Hippocampal formation (tissue), 2 donors: ENCODE results near the gene STAG1.
"Not testable (repeated sequence)": the region's sequence is repeated elsewhere in the genome, so short reads cannot be mapped to it uniquely, and the experiment has no call there.

ENCODE experiments used
- DNase-seq, 2 donors: peaks; one replicate each; lab custom pipeline; 2025; lab: John Stamatoyannopoulos, UW

STAG1 gene

DNA sequence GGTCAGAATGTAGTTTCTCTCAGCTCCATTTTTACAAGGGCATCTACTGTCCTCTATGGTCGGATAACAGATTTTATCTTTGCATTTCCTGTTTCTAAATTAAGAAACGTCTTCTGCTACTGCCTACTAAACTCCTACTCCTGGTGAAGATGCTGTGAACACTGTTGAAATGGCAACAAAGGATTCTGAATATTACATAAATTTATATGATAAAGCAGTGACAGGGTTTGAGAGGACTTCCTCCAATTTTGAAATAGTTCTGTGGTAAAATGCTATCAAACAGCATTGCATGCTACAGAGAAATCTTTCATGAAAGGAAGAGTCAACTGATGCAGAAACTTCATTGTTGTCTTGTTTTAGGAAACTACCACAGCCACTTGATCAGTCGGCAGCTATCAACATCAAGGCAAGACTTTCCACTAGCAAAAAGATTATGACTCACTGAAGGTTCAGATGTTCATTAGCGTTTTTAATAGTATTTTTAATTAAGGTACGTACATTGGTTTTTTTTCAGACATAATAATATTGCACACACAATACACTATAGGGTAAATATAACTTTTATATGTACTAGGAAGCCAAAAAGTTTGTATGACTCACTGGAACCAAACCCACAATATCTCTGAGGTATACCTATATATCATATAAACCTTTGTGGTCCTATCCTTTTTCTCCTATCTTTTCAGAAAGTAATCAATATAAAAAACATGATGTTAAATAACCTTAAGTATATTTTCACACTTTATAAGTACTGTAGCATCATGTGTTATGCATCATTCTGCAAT is 156.1 kb downstream of the STAG1 start:
- no peak for DNase-seq

DNA sequence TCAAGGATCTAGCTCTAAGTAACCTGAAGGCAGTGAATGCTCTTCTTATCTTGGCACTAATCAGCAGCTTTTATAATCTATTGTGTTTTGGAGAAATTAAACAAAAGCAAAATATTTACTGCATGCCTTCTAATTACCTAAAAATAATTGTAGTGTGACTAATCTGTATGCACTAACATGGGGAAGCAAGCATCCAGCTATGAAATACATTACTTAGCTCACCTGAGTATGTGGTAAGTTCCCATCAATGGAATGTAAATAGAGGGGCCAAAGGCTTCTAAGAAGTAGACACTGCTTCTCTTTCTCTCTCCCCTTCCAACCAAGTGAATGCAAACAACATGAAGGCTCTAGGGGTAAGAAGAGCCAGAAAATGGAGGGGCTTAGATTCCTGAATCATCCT is 165.6 kb downstream of the STAG1 start:
- no peak for DNase-seq

DNA sequence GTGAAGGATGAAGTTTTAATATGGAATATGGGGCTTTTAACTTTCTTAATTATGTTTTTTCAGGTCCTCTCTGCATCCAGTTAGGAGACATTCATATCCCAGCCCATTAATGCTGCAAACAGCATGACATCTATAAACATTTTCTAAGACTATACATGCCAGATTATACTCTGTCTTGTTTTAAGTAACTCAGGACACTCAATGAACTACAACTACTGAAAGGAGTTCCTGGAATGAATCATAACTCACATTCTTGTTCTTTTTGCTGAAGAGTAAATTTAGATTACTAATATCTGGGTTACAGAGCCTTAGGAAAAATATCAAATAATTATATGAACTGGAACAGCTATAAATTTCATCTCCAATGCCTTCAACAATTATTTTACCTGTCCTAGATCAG is 167.4 kb downstream of the STAG1 start:
- DNase-seq: no peak

DNA sequence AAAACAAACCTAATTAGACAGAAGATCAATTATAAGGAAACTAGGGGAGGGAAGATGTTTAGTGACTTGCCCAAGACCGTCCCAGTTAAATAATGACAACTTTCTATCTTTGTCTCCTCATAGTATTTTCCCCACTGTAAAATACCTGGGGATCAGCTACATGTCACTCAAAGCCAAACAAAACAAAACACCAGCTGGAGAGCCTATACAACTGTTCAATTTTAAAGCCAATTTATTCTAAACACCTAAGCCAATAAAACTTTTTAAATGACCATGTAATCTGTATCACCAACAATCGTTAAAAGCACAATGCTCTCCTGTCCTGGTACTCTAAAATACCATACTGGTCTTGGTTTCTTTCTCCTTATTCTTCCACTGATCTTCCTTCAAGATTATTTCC is 168.4 kb downstream of the STAG1 start:
- DNase-seq: no peak

DNA sequence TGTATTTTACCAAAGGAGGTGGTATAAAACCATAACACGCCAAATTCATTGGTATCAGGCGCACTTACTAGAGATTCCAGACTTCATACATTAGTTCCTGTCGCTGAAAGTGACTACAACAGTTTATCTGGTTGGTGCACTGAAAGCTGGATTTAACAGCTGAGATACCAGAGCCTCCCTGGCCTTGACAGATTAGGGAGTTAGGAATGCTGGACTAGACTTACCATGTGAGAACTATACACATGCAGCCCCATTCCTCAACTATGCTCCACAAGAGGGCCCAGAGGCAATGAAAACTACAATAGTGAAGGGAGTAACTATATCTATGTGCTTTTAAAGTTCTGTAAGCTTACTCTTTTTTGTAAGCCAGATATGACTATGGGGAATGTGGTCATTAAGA is 174.4 kb downstream of the STAG1 start:
- DNase-seq: no peak

DNA sequence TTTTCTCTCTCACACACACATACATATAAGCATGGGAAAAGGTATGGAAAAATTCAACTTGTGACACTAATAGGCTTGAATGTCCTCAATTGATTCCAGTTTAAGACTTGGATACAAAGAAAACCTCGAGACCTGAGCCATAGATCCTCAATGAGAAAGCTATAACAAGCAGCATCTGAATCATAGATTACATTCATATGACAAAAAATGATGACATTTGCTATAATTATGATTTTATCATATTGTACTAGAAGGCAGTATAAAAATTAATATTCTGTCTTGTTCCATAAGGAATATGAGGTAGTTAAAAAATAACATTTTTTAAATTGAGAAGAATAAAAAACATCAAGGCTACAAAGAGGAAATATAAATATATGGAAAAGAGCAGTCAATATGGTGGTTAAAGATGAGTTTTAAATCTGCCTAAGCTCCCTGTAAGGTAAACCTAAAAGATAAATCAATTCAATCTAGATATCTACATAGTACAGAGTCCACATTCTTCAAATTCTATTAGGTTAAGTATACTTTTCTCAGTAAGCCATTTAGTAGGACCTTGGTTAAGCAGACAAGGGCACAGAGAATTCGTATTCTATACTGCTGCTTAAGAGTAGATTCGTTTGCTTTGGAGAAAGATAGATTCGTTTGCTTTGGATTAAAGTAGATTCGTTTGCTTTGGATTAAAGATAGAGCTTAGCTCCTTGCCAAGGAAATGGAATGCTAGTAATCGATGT is 175.7 kb downstream of the STAG1 start:
- no peak for DNase-seq

DNA sequence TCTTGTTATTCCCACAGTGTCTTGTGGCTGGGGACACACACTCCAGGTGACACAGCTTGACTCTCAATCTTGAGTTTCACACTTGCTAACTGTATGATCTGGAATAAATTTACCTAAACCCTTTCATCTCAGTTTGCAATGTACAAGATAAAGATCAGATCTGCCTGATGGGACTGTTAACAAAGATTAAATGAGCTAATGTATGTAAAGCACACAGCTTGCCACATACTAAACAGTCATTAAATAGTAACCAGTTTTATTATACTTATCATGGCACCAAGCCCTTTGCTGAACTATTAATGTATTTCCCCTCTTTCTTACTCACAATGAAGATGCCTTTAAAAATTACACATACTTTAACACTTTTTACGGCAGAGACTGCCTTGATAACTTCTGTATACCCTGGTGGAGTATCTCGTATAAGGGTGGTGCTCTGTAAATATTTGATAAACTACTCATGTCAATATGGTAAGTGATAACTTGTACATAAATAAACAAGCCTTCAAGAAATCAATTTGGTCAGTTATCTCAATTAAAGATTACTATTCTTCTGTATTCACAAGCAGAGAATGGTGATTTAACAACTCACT is 184.5 kb downstream of the STAG1 start:
- no peak for DNase-seq

DNA sequence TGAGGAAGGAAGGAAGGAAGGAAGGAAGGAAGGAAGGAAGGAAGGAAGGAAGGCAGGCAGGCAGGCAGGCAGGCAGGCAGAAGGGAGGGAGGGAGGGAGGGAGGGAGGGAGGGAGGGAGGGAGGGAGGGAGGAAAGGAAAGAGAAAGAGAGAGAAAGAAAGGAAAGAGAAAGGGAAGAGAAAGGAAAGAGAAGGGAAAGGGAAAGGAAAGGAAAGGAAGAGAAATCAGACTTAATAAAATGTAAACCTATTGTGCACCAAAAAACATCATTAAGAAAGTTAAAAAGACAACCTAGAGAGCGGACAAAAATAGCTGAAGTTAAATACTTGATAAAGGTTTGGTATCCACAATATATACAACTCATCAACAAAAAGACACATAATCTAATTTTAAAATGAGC is 187.2 kb downstream of the STAG1 start:
- not testable (repeated sequence) for DNase-seq

DNA sequence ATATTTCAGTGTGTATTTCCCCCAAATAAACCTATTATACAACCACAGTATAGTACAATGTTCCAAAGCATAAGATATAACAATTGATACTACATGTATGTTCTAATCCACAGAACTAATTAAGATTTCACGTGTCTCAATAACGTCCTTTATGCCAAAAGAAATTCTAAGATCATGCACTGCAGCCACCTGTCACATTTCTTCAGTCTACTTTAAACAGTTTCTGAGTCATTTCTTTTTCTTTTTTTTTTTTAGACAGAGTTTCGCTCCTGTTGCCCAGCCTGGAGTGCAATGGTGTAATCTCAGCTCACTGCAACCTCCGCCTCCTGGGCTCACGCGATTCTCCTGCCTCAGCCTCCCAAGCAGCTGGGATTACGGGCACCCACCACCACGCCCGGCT is 190.2 kb downstream of the STAG1 start:
- no peak for DNase-seq

DNA sequence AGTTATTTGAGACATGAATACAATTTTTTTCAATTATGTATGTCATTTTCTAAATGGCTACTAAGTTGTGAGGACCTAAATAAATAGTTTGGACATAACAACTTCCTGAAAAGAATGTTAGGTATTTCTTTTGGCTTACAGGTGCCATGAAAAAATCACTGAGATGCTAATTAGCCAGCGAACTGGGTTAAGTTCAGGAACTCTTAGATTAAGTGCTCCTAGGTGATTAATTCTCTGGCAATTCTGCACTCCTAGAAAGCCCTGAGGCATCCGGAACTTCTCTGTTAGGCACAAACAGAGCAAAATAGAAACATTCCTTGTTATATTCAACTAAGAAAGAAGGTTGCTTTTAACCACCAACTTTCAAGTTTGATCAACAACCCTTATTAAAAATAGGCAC is 192.3 kb downstream of the STAG1 start:
- DNase-seq: no peak

DNA sequence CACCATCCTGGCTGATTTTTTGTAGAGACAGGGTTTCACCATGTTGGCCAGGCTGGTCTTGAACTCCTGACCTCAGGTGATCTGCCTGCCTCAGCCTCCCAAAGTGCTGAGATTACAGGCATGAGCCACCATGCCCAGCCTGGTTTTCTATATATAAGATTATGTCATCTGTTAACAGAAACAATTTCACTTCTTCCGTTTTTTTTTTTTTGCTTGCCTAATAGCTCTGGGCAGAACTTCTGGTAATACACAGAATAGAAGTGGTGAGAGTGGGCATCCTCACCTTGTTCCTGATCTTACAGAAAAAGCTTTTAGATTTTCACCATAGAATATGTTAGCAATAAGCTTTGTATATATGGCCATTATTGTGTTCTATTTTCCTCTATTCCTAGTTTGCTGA is 202.7 kb downstream of the STAG1 start:
- DNase-seq: not testable (repeated sequence)

DNA sequence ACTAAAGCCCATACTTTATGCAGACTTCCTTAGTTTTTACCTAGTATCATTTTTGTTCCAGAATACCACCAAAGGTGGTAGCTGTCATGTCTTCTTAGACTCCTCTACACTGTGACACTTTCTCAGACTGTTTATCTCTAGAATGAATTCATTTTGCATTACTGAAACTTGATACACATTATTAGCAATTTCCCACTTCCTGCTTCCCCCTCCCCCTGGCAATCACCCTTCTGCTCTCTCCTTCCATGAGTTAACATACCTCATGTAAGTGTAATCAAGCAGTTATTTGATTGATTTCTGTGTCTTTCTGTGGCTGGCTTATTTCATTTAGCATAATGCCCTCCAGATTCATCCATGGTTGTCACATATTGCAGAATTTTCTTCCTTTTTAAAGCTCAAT is 204.9 kb downstream of the STAG1 start:
- DNase-seq: no peak

DNA sequence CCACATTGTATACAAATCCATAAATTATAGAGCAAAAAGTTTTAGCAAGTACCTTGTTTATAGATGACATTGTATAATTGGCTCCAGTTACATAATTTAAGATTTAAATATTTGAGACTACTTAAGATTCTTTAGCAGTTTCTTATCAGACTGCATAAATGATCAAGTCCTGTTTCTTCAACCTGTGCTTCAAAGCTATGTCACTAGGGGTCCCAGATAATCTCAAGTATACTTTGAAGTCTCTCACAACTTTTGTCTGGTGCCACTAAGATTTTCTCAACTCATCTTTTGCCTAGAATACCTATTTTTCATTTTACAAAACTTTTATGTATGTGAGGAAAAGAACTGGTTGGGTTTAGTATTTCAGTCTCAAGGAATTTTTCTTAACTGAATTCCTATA is 205.5 kb downstream of the STAG1 start:
- DNase-seq: no peak

DNA sequence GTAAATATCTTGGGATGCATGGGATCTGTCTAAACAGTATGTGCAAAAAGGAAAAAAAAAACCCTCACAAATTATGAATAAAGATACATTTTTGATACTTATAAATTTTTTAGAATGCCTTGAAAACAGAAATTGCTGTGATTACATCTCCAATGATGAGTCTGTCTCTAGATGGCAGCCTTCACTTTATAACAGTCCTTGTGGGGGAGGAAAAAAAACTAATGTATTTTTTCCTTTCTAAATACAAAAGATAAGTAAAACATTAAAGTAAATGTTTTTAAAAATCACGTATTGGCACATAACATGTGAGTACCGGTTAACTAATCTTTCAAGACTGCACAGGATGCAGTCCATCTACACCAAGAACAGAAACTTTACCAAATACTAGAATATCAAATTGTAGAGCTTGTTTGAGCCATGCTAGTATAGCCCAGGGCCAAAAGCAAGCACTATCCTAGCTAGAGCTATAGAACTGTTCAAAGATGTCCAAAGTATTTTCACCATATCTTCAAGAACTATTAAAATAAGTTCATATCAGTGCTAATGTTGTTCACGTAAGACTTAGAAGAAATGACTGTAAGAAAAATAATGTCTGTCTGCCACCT is 206.4 kb downstream of the STAG1 start:
- DNase-seq: peak in 1 of 2 donors; percentile 56

DNA sequence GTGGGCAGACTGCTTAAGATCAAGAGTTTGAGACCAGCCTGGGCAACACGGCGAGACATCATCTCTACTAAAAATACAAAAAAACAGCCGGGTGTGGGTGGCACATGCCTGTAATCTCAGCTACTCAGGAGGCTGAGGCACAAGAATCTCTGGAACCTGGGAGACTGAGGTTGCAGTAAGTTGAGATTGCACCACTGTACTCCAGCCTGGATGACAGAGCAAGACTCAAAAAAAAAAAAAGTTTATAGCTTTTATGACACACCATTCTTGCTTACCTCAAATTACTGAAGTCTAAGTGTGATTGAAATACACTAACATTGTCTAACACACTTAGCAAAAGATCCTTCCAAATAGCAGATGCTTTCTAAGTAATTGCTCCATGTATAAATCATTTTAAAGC is 207.6 kb downstream of the STAG1 start:
- no peak for DNase-seq

DNA sequence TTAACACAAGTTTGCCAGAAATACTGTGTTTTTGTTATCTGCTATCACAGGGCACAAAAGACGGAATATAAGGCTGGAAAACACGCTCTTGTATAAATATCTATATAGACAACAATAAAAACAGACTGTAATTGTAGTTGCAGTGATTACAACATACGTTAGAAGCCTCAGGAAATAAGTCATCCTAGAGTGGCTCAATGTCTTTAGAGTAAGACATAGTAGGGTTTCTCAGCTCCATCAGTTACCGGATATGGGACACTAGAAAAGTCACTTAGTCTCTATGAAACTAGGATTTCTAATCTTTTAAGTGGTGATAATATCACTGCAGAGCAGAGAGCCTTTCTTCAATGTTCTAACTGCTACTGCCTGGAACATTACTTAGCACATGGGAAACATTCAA is 208.8 kb downstream of the STAG1 start:
- no peak for DNase-seq

DNA sequence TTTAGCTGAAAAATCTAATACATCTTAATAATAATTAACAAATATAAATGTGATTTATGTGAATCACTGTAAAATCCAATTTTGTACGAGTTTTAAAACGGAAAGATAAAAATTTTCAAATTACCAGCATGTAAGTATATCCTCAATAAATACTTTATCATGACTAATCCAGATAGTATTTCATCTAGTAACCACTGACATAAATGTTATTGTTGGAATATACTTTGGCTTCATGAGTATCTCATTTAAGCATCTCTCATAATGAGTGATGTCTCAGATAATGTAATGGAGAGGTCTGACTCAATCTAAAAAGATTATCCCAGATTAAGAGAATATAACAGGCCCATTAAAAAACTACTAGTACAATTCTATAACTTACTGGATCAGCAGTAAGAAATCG is 216.3 kb downstream of the STAG1 start:
- DNase-seq: no peak

DNA sequence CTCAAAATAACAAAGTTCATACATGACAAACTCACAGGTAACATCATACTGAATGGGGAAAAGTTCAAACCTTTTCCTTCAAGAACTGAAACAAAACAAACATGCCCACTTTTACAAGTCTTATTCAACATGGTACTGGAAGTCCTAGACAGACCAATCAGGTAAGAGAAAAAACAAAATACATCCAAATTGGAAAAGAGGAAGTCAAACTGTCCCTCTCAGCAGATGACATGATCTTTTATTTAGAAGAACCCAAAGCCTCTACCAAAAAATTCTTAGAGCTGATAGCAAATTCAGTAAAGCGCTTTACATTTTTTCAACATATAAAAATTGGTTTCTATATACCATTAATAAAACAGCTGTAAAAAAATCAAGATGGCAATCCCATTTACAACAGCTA is 219.4 kb downstream of the STAG1 start:
- DNase-seq: no peak

DNA sequence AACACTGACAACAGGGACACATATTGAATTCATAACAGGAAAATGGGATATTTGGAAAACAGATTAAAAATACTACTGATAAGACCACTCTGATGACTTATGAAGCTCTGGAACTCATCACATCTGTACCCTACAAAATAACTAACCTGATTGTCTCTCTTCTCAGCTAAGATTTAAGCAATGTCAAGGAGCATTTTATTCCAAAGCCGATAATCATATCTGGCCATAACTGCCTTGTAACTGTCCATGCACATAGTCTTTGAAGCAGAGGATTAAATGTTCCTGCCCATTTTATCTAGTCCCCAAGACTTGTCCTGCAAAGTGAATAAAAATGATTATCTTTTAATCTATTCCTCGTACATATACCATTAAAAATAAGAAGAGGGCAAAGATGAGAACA is 234.1 kb downstream of the STAG1 start:
- DNase-seq: no peak

DNA sequence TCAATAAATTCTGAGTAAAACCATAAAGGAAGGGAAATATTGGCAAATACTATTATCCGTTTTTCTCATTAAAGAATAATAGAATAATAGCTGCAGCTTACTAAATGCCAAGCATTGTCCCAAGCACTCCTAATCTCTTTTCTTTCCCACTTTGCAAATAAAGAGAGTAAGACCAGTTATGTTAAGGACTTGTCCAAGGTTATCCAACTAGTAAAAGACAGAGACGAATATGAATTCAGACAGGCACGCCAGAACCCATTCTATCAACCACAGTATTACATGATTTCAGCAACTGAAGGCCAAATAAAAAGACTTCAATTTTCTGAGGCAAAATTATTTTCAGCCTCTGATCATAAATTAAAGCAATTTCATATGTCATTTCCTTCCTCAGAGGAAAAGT is 235.5 kb downstream of the STAG1 start:
- no peak for DNase-seq

DNA sequence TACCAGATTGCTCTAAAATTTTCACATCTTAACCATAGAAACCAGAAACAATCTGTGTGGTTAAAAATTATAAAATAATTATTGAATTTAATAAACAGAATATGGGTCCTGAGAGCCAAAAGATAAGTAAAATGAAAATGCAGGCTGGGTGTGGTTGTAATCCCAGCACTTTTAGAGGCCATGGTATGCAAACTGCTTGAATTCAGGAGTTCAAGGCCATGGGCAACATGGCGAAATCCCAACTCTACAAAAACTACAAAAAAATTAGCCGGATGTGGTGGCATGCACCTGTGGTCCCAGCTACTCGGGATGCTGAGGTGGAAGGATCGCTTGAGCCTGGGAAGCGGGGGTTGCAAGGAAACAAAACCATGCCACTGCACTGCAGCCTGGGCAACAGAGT is 236.1 kb downstream of the STAG1 start:
- no peak for DNase-seq

DNA sequence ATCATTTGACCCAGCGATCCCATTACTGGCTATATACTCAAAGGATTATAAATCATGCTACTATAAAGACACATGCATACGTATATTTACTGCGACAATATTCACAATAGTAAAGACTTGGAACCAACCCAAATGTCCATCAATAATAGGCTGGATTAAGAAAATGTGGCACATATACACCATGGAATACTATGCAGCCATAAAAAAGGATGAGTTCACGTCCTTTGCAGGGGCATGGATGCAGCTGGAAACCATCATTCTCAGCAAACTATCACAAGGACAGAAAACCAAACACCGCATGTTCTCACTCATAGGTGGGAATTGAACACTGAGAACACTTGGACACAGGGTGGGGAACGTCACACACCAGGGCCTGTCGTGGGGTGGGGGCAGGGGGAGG is 237.6 kb downstream of the STAG1 start:
- not testable (repeated sequence) for DNase-seq

DNA sequence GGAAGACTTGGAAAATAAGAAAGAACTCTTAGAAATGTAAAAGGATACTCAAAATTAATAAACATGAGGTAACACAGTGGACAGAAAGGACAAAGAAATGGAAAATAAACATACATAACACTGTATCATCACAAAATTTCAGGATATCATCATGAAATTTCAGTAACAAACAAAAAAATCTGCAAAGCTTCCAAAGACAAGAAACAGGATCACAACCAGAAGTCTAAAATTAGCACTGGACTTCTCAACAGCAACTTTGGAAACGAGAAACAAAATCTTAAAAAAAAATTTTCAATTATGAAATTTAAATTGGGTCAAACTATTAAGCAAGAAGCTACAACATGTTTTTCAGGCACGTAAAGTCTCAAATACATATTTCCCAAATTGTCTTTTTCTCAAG is 238.8 kb downstream of the STAG1 start:
- DNase-seq: no peak
